ENCODE results near the gene NMNAT3.

The NMNAT3 gene

GRCh38 chr3:139679220-139679775 lies 1.5 kb upstream of the NMNAT3 start:
- TF ChIP-seq CTCF (IDR thresholded peaks at IDR 0.05; ENCODE audit: low read depth, low read length, missing control alignments): no peak
- no peak overlapping the region for H3K4me3 ChIP-seq (ENCODE audit: low read depth, low read length)
- in situ Hi-C loops (cut with HindIII; ENCODE audit: low sequenced_read_pairs): no loop called here
- DNase-seq (ENCODE audit: low read depth): no peak

GRCh38 chr3:139676632-139677387 lies 962 bp downstream of the NMNAT3 start:
- in situ Hi-C loops (cut with HindIII; ENCODE audit: low sequenced_read_pairs): no loop called here
- DNase-seq (ENCODE audit: low read depth): no peak
- no peak for TF ChIP-seq CTCF (IDR thresholded peaks at IDR 0.05; ENCODE audit: low read depth, low read length, missing control alignments)
- peak overlapping the region; percentile 62 for H3K4me3 ChIP-seq (ENCODE audit: low read depth, low read length)

- TF ChIP-seq CTCF (IDR thresholded peaks at IDR 0.05; ENCODE audit: low read depth, low read length, missing control alignments): no peak
- H3K4me3 ChIP-seq (ENCODE audit: low read depth, low read length): no peak overlapping the region
- no peak for DNase-seq (ENCODE audit: low read depth)
- in situ Hi-C loops (cut with HindIII; ENCODE audit: low sequenced_read_pairs): no loop called here
These were observed 1.7 kb downstream of the NMNAT3 start for GRCh38 chr3:139676108-139676507.

- in situ Hi-C loops (cut with HindIII; ENCODE audit: low sequenced_read_pairs): no loop called here
These were observed 2.4 kb downstream of the NMNAT3 start for GRCh38 chr3:139675327-139675726.

GRCh38 chr3:139674571-139675260 lies 3.1 kb downstream of the NMNAT3 start:
- in situ Hi-C loops (cut with HindIII; ENCODE audit: low sequenced_read_pairs): no loop called here
- no peak overlapping the region for H3K4me3 ChIP-seq (ENCODE audit: low read depth, low read length)
- no peak for TF ChIP-seq CTCF (IDR thresholded peaks at IDR 0.05; ENCODE audit: low read depth, low read length, missing control alignments)
- DNase-seq (ENCODE audit: low read depth): no peak

More at GRCh38 chr3:139675327-139675726, 2.4 kb downstream of the NMNAT3 start:
- DNase-seq (ENCODE audit: low read depth): no peak
- no peak overlapping the region for H3K4me3 ChIP-seq (ENCODE audit: low read depth, low read length)
- no peak for TF ChIP-seq CTCF (IDR thresholded peaks at IDR 0.05; ENCODE audit: low read depth, low read length, missing control alignments)

- no peak for TF ChIP-seq CTCF (IDR thresholded peaks at IDR 0.05; ENCODE audit: low read depth, low read length, missing control alignments)
- no peak overlapping the region for H3K4me3 ChIP-seq (ENCODE audit: low read depth, low read length)
- in situ Hi-C loops (cut with HindIII; ENCODE audit: low sequenced_read_pairs): no loop called here
- DNase-seq (ENCODE audit: low read depth): no peak
These were observed 4.9 kb downstream of the NMNAT3 start for GRCh38 chr3:139672884-139673283.
